Rectal smooth muscle tissue (tissue), 1 donor: Measurements from ENCODE around the gene ARHGEF7.

ENCODE experiments used
- H3K27ac ChIP-seq: one replicate; pipeline ENCODE4 v1.7.0; 2013; ENCODE audit warnings: low read depth, low read length, inconsistent platforms
- H3K27me3 ChIP-seq: one replicate; pipeline ENCODE4 v1.7.0; 2013; ENCODE audit warnings: low read length; ENCODE audit not compliant: control insufficient read depth, insufficient read depth
- H3K36me3 ChIP-seq: one replicate; pipeline ENCODE4 v1.7.0; 2013; ENCODE audit warnings: low read length; ENCODE audit not compliant: control insufficient read depth, insufficient read depth
- H3K4me1 ChIP-seq: one replicate; pipeline ENCODE4 v1.7.0; 2013; ENCODE audit warnings: low read length; ENCODE audit not compliant: control insufficient read depth, insufficient read depth
- H3K4me3 ChIP-seq: one replicate; pipeline ENCODE4 v1.7.0; 2013; ENCODE audit warnings: low read length
- H3K9ac ChIP-seq: one replicate; pipeline ENCODE4 v1.7.0; 2013; ENCODE audit warnings: low read length

The ARHGEF7 gene

GRCh38 chr13:111233080-111233479, 118.0 kb downstream of the ARHGEF7 start:
- Histone ChIP-seq H3K9ac (no peak overlapping the region), H3K36me3 (peaks cover 14% of the 10 kb centered on the region), H3K4me3 (no peak overlapping the region), H3K4me1 (no peaks in the 10 kb centered on the region), H3K27me3 (no peaks in the 10 kb centered on the region), H3K27ac (no peak overlapping the region)

GRCh38 chr13:111239764-111240670, 124.9 kb downstream of the ARHGEF7 start:
- H3K4me3 ChIP-seq: no peak overlapping the region
- H3K27me3 ChIP-seq: no peaks in the 10 kb centered on the region
- H3K36me3 ChIP-seq: peaks cover 13% of the 10 kb centered on the region
- no peak overlapping the region for H3K9ac ChIP-seq
- no peak overlapping the region for H3K27ac ChIP-seq
- no peaks in the 10 kb centered on the region for H3K4me1 ChIP-seq

GRCh38 chr13:111241006-111241755, 126.1 kb downstream of the ARHGEF7 start:
- no peak overlapping the region for H3K4me3 ChIP-seq
- H3K9ac ChIP-seq: no peak overlapping the region
- H3K27me3 ChIP-seq: no peaks in the 10 kb centered on the region
- H3K27ac ChIP-seq: no peak overlapping the region
- peaks cover 17% of the 10 kb centered on the region for H3K36me3 ChIP-seq
- no peaks in the 10 kb centered on the region for H3K4me1 ChIP-seq

- Histone ChIP-seq H3K9ac (no peak overlapping the region), H3K36me3 (peaks cover 20% of the 10 kb centered on the region)
Observed at GRCh38 chr13:111241862-111242261, 126.8 kb downstream of the ARHGEF7 start.

GRCh38 chr13:111242585-111242984, 127.5 kb downstream of the ARHGEF7 start:
- no peak overlapping the region for H3K27ac ChIP-seq
- no peaks in the 10 kb centered on the region for H3K4me1 ChIP-seq
- peaks cover 20% of the 10 kb centered on the region for H3K36me3 ChIP-seq
- H3K9ac ChIP-seq: no peak overlapping the region
- no peaks in the 10 kb centered on the region for H3K27me3 ChIP-seq
- no peak overlapping the region for H3K4me3 ChIP-seq

More at GRCh38 chr13:111241862-111242261, 126.8 kb downstream of the ARHGEF7 start:
- Histone ChIP-seq H3K4me1 (no peaks in the 10 kb centered on the region), H3K27me3 (no peaks in the 10 kb centered on the region), H3K27ac (no peak overlapping the region), H3K4me3 (no peak overlapping the region)

GRCh38 chr13:111243981-111244380, 128.9 kb downstream of the ARHGEF7 start:
- H3K27me3 ChIP-seq: no peaks in the 10 kb centered on the region
- peaks cover 20% of the 10 kb centered on the region for H3K36me3 ChIP-seq
- H3K9ac ChIP-seq: no peak overlapping the region
- H3K4me3 ChIP-seq: no peak overlapping the region
- no peak overlapping the region for H3K27ac ChIP-seq
- H3K4me1 ChIP-seq: no peaks in the 10 kb centered on the region

GRCh38 chr13:111245576-111246384, 130.7 kb downstream of the ARHGEF7 start:
- H3K36me3 ChIP-seq: peaks cover 15% of the 10 kb centered on the region
- no peaks in the 10 kb centered on the region for H3K4me1 ChIP-seq
- no peak overlapping the region for H3K9ac ChIP-seq
- no peak overlapping the region for H3K27ac ChIP-seq
- H3K27me3 ChIP-seq: no peaks in the 10 kb centered on the region
- no peak overlapping the region for H3K4me3 ChIP-seq

- H3K9ac ChIP-seq: no peak overlapping the region
- H3K27ac ChIP-seq: no peak overlapping the region
- H3K27me3 ChIP-seq: no peaks in the 10 kb centered on the region
- H3K4me1 ChIP-seq: no peaks in the 10 kb centered on the region
- H3K36me3 ChIP-seq: peaks cover 11% of the 10 kb centered on the region
- no peak overlapping the region for H3K4me3 ChIP-seq
Observed at GRCh38 chr13:111247552-111247951, 132.4 kb downstream of the ARHGEF7 start.

- Histone ChIP-seq H3K27me3 (no peaks in the 10 kb centered on the region), H3K27ac (no peak overlapping the region), H3K4me1 (no peaks in the 10 kb centered on the region), H3K9ac (no peak overlapping the region), H3K4me3 (no peak overlapping the region), H3K36me3 (peaks cover 11% of the 10 kb centered on the region)
Observed at GRCh38 chr13:111248822-111249221, 133.7 kb downstream of the ARHGEF7 start.

GRCh38 chr13:111249637-111250360, 134.7 kb downstream of the ARHGEF7 start:
- Histone ChIP-seq H3K4me3 (no peak overlapping the region), H3K36me3 (peaks cover 7% of the 10 kb centered on the region), H3K27ac (no peak overlapping the region), H3K4me1 (no peaks in the 10 kb centered on the region), H3K27me3 (no peaks in the 10 kb centered on the region), H3K9ac (no peak overlapping the region)

GRCh38 chr13:111251646-111252445, 136.7 kb downstream of the ARHGEF7 start:
- H3K27ac ChIP-seq: no peak overlapping the region
- no peaks in the 10 kb centered on the region for H3K36me3 ChIP-seq
- no peaks in the 10 kb centered on the region for H3K4me1 ChIP-seq
- no peak overlapping the region for H3K4me3 ChIP-seq
- no peaks in the 10 kb centered on the region for H3K27me3 ChIP-seq
- no peak overlapping the region for H3K9ac ChIP-seq
